CD1c-positive myeloid dendritic cell (primary cell): Measurements from ENCODE around the gene LRIG2.

Experiments
- DNase-seq: peaks from one replicate; pipeline ENCODE4 v3.0.0-alpha.2; 2016; ENCODE audit errors: extremely low spot score

LRIG2 gene

GRCh38 chr1:113168946-113169345 is 95.9 kb downstream of the LRIG2 start:
- no peak for DNase-seq

GRCh38 chr1:113169591-113169990 is 96.6 kb downstream of the LRIG2 start:
- no peak for DNase-seq

- no peak for DNase-seq
Measured at GRCh38 chr1:113170519-113170918, 97.5 kb downstream of the LRIG2 start.

- no peak for DNase-seq
Measured at GRCh38 chr1:113178106-113178505, 105.1 kb downstream of the LRIG2 start.

- DNase-seq: no peak
Measured at GRCh38 chr1:113178522-113178921, 105.5 kb downstream of the LRIG2 start.
